HuH-7.5 (cell line): Measurements from ENCODE around the gene PSMB4.
A peak's percentile ranks its signal among the peaks of the same experiment; 100 is the strongest.

ENCODE experiments used
- DNase-seq: peaks from one replicate; pipeline ENCODE4 v3.0.0; 2011; ENCODE audit warnings: low spot score

Gene PSMB4

GRCh38 chr1:151443846-151444782, 44.7 kb downstream of the PSMB4 start:
- peak; percentile 68 for DNase-seq

- DNase-seq = no peak
Measured at GRCh38 chr1:151444783-151445177, 45.4 kb downstream of the PSMB4 start.

GRCh38 chr1:151447696-151448095, 48.3 kb downstream of the PSMB4 start:
- no peak for DNase-seq
